Fibroblast of lung (primary cell): ENCODE measurements around the gene CT47B1. TPM values are rescaled to one million over a fixed set of nuclear protein-coding genes. Genes with fewer than 3 reads are reported as not detected.
"Not testable (repeated sequence)": the region's sequence is repeated elsewhere in the genome, so short reads cannot be mapped to it uniquely, and the experiment has no call there.

Experiments
- DNase-seq, 2 donors: peaks; one replicate each; pipeline versions ENCODE4 v3.0.0 to v3.0.0-alpha.2; 2010; ENCODE audit warnings: low read depth in 2 of 2
- H2AFZ ChIP-seq: 2 replicates; pipeline ENCODE4 v1.5.1; 2012; ENCODE audit warnings: low read length, control low read depth, inconsistent platforms
- H3K27ac ChIP-seq: 2 replicates; pipeline ENCODE4 v1.5.1; 2011; ENCODE audit warnings: low read length, control low read depth; ENCODE audit not compliant: insufficient read depth
- H3K27me3 ChIP-seq: 2 replicates; pipeline ENCODE4 v1.5.1; 2011; ENCODE audit warnings: mild to moderate bottlenecking, low read length; ENCODE audit not compliant: control insufficient read depth, insufficient read depth
- H3K36me3 ChIP-seq: 2 replicates; pipeline ENCODE4 v1.5.1; 2011; ENCODE audit warnings: low read length; ENCODE audit not compliant: control insufficient read depth, insufficient read depth
- H3K4me1 ChIP-seq: 2 replicates; pipeline ENCODE4 v1.5.1; 2011; ENCODE audit warnings: low read length; ENCODE audit not compliant: control insufficient read depth, insufficient read depth; ENCODE audit errors: extremely low read depth
- H3K4me2 ChIP-seq: 2 replicates; pipeline ENCODE4 v1.5.1; 2011; ENCODE audit warnings: low read length, control low read depth; ENCODE audit not compliant: insufficient read depth; ENCODE audit errors: extremely low read depth
- H3K4me3 ChIP-seq, 4 experiments: fragments of 200-600 bp in 1 of 4; sonication (generic) in 1 of 4; replicated peaks in 1 of 4; 2 replicates each; pipeline ENCODE4 v1.5.1; 2011 to 2016; ENCODE audit warnings: low read length in 4 of 4, low read depth in 3 of 4, mild to moderate bottlenecking in 3 of 4, control low read depth in 2 of 4, inconsistent platforms in 1 of 4, mixed read lengths in 1 of 4; ENCODE audit not compliant: insufficient read depth in 1 of 4; ENCODE audit errors: control extremely low read depth in 1 of 4
- H3K79me2 ChIP-seq: 2 replicates; pipeline ENCODE4 v1.5.1; 2012; ENCODE audit warnings: mild to moderate bottlenecking, low read length, inconsistent platforms; ENCODE audit not compliant: control insufficient read depth, insufficient read depth
- H3K9ac ChIP-seq: 2 replicates; pipeline ENCODE4 v1.5.1; 2011; ENCODE audit warnings: mild to moderate bottlenecking, low read length, control low read depth; ENCODE audit not compliant: insufficient read depth
- H3K9me3 ChIP-seq: 2 replicates; pipeline ENCODE4 v1.5.1; 2012; ENCODE audit warnings: low read depth, low read length; ENCODE audit not compliant: control insufficient read depth, insufficient read depth
- H4K20me1 ChIP-seq: 2 replicates; pipeline ENCODE4 v1.5.1; 2011; ENCODE audit warnings: low read length; ENCODE audit not compliant: control insufficient read depth, insufficient read depth; ENCODE audit errors: extremely low read depth
- EZH2 ChIP-seq: IDR thresholded peaks from 2 replicates; pipeline ENCODE4 v1.5.1; 2012; ENCODE audit warnings: low read length, control low read depth, mild to moderate bottlenecking; ENCODE audit errors: missing control alignments
- polyA minus RNA-seq: library from RNA; depleted of rRNA, polyadenylated mRNA; stranded (reverse); fragments of >200 nt; gene quantifications from 2 replicates; pipeline ENCODE4 v1.2.3, GENCODE V29; 2011; ENCODE audit warnings: low replicate concordance
- polyA plus RNA-seq, 2 donors: library from polyadenylated mRNA; depleted of rRNA in 1 of 2; stranded (reverse) in 1 of 2; unstranded in 1 of 2; fragments of >200 nt; gene quantifications; 2 replicates each; pipeline ENCODE4 v1.2.1, GENCODE V29; 2011 to 2012; ENCODE audit warnings: missing spikeins in 1 of 2
- total RNA-seq: library from RNA; depleted of rRNA; stranded (reverse); fragments of >200 nt; gene quantifications from 2 replicates; pipeline ENCODE4 v1.2.1, GENCODE V29; 2014
- TF ChIP-seq, protein P1 (sequence below), 2 donors: IDR thresholded peaks in 1 of 2; conservative IDR thresholded peaks in 1 of 2; 1 replicate in 1 of 2; 2 replicates in 1 of 2; pipeline ENCODE4 v1.5.1; 2011 to 2012; ENCODE audit warnings: low read length in 2 of 2, control low read depth in 1 of 2, inconsistent platforms in 1 of 2, low read depth in 1 of 2, mild to moderate bottlenecking in 1 of 2

CT47B1 gene
- not detected in 2 replicates for total RNA-seq
- polyA plus RNA-seq = not detected in 2 replicates
- not detected in 2 replicates for polyA plus RNA-seq (2012)
- polyA minus RNA-seq = not detected in 2 replicates

DNA sequence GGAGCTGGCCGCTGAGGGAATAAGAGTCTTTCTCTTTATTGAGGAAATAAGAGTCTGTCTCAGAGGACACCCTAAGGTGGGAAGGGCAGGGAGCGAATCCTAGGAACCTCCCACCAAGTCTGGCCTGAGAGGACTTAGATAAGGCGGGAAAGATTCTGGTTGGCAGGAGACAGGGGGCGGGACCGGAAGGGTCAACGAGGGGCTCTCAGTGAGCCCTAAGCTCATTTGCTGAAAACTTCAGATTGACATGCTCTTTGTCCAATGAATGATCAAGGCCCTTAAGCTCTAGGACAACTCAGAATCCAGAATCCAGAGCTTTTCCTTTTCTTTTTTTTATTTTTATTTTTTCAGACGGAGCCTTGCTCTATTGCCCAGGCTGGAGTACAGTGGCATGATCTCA lies at the start of gene CT47B1:
Gene CT47B1 (minus strand): TSS at position 101 of the 400 bp plus-strand sequence. CDS start 196 bp downstream, outside the sequence.
- H3K4me3 ChIP-seq, H3K4me2 ChIP-seq, H3K79me2 ChIP-seq, H3K36me3 ChIP-seq, H3K27ac ChIP-seq, H3K27me3 ChIP-seq, H3K9ac ChIP-seq, DNase-seq, H4K20me1 ChIP-seq, H2AFZ ChIP-seq, H3K9me3 ChIP-seq, H3K4me1 ChIP-seq: not testable (repeated sequence)

DNA sequence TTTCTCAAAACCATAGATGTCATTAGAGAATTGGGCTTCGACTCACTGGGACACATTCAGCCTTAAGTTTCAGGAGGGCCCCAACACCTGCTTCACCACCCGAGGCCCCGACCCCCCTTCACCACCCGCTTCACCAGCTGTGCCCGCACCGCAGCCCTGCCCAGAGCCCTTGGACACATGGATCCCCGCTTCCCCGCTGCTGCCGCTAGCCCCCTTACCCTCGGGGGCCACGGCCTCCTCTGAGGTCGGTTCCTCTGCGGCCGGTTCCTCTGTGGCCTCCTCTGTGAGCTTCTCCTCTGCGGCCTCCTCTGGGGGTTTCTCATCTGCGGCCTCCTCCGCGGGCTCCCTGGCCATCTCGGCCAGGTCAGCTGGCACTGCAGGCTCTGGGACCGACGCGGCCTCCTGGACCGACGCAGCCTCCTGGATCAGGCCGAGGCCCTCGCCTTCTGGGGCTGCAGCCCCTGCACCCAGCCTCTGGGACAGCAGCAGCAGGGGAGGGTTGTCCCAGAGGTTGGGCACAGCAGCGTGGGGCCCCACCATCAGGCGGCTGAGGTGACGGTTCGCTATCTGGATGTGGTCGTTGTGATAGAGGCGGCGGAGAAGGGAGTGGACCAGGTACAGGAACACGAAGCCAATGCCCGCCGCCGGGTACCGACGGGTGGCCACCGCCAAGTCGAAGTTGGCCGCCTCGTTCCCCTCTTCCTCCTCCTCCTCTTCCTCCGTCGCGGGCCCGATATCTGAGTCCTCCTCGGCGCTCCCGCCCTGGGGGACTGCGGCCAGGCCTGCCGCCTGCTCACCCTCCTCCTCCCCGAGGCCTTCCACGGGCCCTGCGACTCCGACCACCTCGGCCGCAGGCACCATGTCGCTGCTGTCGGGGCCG lies 748 bp downstream of the CT47B1 start:
- H4K20me1 ChIP-seq = no peaks in the 10 kb centered on the region
- H3K4me3 ChIP-seq = no peak overlapping the region
- H3K9me3 ChIP-seq = no peaks in the 10 kb centered on the region
- H3K36me3 ChIP-seq = no peaks in the 10 kb centered on the region
- no peak overlapping the region for H3K9ac ChIP-seq
- no peak for DNase-seq
- no peak overlapping the region for H2AFZ ChIP-seq
- no peaks in the 10 kb centered on the region for H3K27me3 ChIP-seq
- no peaks in the 10 kb centered on the region for H3K4me1 ChIP-seq
- H3K4me2 ChIP-seq = no peak overlapping the region
- no peak for TF ChIP-seq EZH2
- TF ChIP-seq, protein P1, sequence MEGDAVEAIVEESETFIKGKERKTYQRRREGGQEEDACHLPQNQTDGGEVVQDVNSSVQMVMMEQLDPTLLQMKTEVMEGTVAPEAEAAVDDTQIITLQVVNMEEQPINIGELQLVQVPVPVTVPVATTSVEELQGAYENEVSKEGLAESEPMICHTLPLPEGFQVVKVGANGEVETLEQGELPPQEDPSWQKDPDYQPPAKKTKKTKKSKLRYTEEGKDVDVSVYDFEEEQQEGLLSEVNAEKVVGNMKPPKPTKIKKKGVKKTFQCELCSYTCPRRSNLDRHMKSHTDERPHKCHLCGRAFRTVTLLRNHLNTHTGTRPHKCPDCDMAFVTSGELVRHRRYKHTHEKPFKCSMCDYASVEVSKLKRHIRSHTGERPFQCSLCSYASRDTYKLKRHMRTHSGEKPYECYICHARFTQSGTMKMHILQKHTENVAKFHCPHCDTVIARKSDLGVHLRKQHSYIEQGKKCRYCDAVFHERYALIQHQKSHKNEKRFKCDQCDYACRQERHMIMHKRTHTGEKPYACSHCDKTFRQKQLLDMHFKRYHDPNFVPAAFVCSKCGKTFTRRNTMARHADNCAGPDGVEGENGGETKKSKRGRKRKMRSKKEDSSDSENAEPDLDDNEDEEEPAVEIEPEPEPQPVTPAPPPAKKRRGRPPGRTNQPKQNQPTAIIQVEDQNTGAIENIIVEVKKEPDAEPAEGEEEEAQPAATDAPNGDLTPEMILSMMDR (conservative IDR thresholded peaks at IDR 0.05 in 1 of 2, IDR thresholded peaks at IDR 0.05 in 1 of 2; ENCODE audit: low read depth in 1 of 2, low read length in 2 of 2) = no peak
- H3K79me2 ChIP-seq = no peaks in the 10 kb centered on the region
- H3K27ac ChIP-seq = no peak overlapping the region

DNA sequence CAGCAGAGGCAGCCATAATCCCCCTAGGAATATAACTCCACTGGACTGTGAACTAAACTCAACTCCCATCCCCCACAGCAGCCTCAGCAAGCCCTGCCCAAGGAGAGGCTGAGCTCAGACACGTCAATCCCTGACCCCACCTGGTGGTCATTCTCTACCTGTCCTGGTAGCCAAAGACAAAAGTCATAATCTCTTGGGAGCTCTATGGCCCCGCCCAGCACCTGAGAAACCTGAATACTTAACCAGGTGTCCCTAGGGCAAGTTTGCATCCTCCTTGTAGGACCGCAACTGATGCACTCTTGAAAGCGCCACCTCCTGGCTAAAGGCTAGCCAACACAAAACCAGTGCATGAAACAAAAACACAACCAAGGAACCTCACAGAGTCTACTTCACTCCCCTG lies 18.4 kb downstream of the CT47B1 start:
- DNase-seq = no peak
- Histone ChIP-seq H3K9me3 (no peaks in the 10 kb centered on the region), H3K4me2 (no peak overlapping the region), H3K4me1 (no peaks in the 10 kb centered on the region), H2AFZ (no peak overlapping the region), H3K9ac (no peak overlapping the region), H3K27ac (no peak overlapping the region), H4K20me1 (no peaks in the 10 kb centered on the region), H3K4me3 (no peak overlapping the region), H3K79me2 (no peaks in the 10 kb centered on the region), H3K27me3 (no peaks in the 10 kb centered on the region), H3K36me3 (no peaks in the 10 kb centered on the region)
- TF ChIP-seq EZH2 = no peak
- TF ChIP-seq, protein P1 (conservative IDR thresholded peaks at IDR 0.05 in 1 of 2, IDR thresholded peaks at IDR 0.05 in 1 of 2; ENCODE audit: low read depth in 1 of 2, low read length in 2 of 2) = no peak
